Measurements from ENCODE around the gene RABL3.

The RABL3 gene

GRCh38 chr3:120689395-120689794 lies 52.9 kb downstream of the RABL3 start:
- TF ChIP-seq CTCF (conservative IDR thresholded peaks at IDR 0.05; ENCODE audit: low read depth): no peak
- ChIA-PET POLR2A (ENCODE audit: low non-redundant PET) (no interaction called here), CTCF (no interaction called here)
- no peak for DNase-seq (ENCODE audit: low spot score)
- H3K27ac ChIP-seq: no peak overlapping the region

DNA sequence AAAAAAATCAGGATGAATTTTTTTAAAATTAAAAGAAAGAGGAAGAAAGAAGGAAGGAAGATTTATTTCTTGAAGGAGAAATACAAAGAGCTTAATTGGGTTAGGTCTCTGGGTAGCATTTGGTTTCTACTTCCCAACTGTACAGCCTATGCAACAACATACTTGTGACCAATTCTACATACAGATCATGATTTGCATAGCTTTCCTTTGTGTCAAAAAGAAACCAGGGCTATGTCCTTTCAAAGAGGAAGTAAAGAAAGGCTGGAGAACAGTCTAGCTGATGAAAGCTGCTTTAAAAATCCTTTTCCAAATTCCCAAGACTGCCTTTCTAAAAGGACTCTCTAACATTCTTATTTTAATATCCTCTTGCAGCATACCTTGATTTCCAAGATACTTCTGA lies 54.2 kb downstream of the RABL3 start:
- no peak for DNase-seq (ENCODE audit: low spot score)
- H3K27ac ChIP-seq: no peak overlapping the region
- CTCF ChIA-PET: no interaction called here
- no peak for TF ChIP-seq CTCF (conservative IDR thresholded peaks at IDR 0.05; ENCODE audit: low read depth)
- POLR2A ChIA-PET (ENCODE audit: low non-redundant PET): no interaction called here

GRCh38 chr3:120685411-120685810 lies 56.9 kb downstream of the RABL3 start:
- CTCF ChIA-PET: no interaction called here
- POLR2A ChIA-PET (ENCODE audit: low non-redundant PET): no interaction called here
- DNase-seq (ENCODE audit: low spot score): no peak
- TF ChIP-seq CTCF (conservative IDR thresholded peaks at IDR 0.05; ENCODE audit: low read depth): no peak
- no peak overlapping the region for H3K27ac ChIP-seq

- ChIA-PET CTCF (no interaction called here), POLR2A (ENCODE audit: low non-redundant PET) (no interaction called here)
- no peak for TF ChIP-seq CTCF (conservative IDR thresholded peaks at IDR 0.05; ENCODE audit: low read depth)
- no peak for DNase-seq (ENCODE audit: low spot score)
- no peak overlapping the region for H3K27ac ChIP-seq
Observed at GRCh38 chr3:120684896-120685295, 57.4 kb downstream of the RABL3 start.

- no peak for TF ChIP-seq CTCF (conservative IDR thresholded peaks at IDR 0.05; ENCODE audit: low read depth)
- ChIA-PET CTCF (no interaction called here), POLR2A (ENCODE audit: low non-redundant PET) (no interaction called here)
- DNase-seq (ENCODE audit: low spot score): no peak
- H3K27ac ChIP-seq: no peak overlapping the region
Observed at GRCh38 chr3:120683671-120684301, 58.5 kb downstream of the RABL3 start.

GRCh38 chr3:120683213-120683612 lies 59.1 kb downstream of the RABL3 start:
- H3K27ac ChIP-seq: no peak overlapping the region
- no peak for DNase-seq (ENCODE audit: low spot score)
- TF ChIP-seq CTCF (conservative IDR thresholded peaks at IDR 0.05; ENCODE audit: low read depth): no peak
- CTCF ChIA-PET: no interaction called here
- POLR2A ChIA-PET (ENCODE audit: low non-redundant PET): no interaction called here
